A549 (cell line): ENCODE measurements around the gene ASB2.

Experiments used
- CTCF ChIP-seq: fragments of >200 bp; sonication (Bioruptor Twin); formaldehyde crosslinking; IDR thresholded peaks from 3 replicates; pipeline ENCODE4 v1.5.1; 2016
- E2F6 ChIP-seq: IDR thresholded peaks from 2 replicates; pipeline ENCODE4 v1.6.1; 2012; ENCODE audit warnings: low read depth, borderline replicate concordance
- MAX ChIP-seq: IDR thresholded peaks from 2 replicates; pipeline ENCODE4 v1.6.1; 2012
- PBX3 ChIP-seq: IDR thresholded peaks from 2 replicates; pipeline ENCODE4 v1.6.1; 2012
- PHF8 ChIP-seq: fragments of 200-600 bp; sonication (generic); IDR thresholded peaks from 2 replicates; pipeline ENCODE4 v1.6.1; 2016; ENCODE audit warnings: low read depth, mild to moderate bottlenecking, antibody characterized with exemption, moderate library complexity, borderline replicate concordance

GRCh38 chr14:94019329-94019728, 43.0 kb upstream of the ASB2 start:
- no peak for TF ChIP-seq MAX
- no peak for TF ChIP-seq CTCF
- TF ChIP-seq PBX3 = no peak
- no peak for TF ChIP-seq PHF8
- TF ChIP-seq E2F6 = no peak
